ENCODE results near the gene HOXD1.

HOXD1 gene

DNA sequence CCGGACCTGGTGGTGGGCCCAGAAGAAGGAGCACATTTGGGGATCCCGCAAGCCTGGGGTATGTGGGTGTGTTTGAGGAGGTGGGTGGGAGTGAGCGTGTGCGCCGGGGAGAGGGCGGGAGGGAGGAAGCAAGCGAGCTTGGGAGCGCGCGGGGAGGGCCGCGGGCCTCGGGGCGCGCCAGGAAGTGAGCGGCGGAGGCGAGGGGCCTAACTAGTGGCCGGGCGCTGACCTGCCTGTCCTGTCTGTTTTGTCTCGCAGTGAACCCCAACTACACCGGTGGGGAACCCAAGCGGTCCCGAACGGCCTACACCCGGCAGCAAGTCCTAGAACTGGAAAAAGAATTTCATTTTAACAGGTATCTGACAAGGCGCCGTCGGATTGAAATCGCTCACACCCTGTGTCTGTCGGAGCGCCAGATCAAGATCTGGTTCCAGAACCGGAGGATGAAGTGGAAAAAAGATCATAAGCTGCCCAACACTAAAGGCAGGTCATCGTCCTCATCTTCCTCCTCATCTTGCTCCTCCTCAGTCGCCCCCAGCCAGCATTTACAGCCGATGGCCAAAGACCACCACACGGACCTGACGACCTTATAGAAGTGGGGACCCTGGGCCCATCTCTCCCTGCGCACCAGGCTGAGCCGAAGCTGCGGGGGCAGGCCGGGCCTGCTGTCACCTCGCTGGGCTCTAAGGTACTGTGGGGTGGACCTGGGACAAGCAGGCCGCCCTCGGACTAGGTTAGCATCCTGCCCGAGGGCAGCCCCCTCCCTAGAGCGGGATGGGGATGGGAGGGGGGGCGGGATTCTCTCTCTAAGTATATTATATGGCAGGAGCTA is 35.9 kb upstream of the HOXD1 start:
- no peak for DNase-seq (ENCODE audit: low read depth in 2 of 2)

GRCh38 chr2:176154576-176155252 is 33.8 kb upstream of the HOXD1 start:
- DNase-seq (ENCODE audit: low read depth in 2 of 2), result no peak

GRCh38 chr2:176155356-176156044 is 33.0 kb upstream of the HOXD1 start:
- no peak for DNase-seq (ENCODE audit: low read depth in 2 of 2)

GRCh38 chr2:176156301-176156806 is 32.1 kb upstream of the HOXD1 start:
- no peak for DNase-seq (ENCODE audit: low read depth in 2 of 2)

- no peak for DNase-seq (ENCODE audit: low read depth in 2 of 2)
Measured at GRCh38 chr2:176156807-176157498, 31.5 kb upstream of the HOXD1 start, which contains the start of gene HOXD3. Gene HOXD3 (plus strand): TSS chr2:176157307. CDS start chr2:176169115, 11,808 bp downstream.

DNA sequence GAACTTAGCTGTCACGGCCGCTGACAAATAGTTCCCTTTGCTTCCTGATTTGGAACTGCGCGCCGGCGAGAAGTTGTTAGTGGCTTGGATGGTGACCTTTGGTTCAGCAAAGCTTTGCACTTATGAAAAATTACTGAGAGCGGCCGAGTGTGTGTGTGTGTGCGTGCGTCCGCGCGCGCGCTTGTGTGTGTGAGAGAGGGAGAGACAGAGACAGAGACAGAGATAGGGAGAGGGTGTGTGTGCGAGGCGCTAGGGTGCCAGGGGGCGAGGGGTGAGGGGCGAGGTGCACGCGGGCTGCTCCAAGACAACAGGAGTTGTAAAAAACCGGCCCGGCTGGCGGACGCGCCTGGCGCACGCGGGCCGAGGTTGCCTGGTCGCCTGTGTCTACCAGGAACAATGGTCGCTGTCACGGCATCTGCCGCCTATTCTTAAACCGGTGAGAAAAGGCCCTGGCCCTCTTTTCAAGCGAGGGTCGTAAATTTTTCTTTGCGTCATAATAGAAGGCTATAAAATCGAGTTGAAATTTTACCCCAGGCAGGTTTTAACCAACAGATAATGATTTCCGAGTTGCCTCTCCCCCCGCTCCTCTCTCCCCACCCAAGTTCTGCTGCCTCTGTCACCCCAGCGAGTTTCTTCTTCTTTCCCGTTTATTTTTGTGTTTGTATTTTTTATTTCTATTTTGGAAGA is 30.8 kb upstream of the HOXD1 start:
- no peak for DNase-seq (ENCODE audit: low read depth in 2 of 2)

DNA sequence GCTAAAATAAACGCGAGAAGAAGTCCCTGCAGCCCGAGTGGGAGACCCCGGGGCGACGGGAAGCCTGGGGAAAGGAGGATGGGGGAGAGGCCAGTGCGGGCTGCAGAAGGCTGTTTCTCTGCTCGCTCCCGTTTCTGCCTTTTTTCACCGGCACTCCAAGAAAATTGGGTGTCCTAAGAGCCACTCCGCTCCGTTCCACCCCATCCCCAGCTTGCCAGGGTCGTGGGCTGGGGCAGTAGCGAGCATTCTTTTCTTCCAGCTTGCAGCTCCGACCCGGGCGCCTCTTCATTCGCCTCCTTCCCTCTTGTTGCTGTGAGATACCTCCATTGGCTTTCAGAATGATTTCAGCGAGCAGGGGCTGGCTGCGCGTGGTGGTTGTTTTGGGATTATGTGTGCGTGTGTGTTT is 30.3 kb upstream of the HOXD1 start:
- no peak for DNase-seq (ENCODE audit: low read depth in 2 of 2)

DNA sequence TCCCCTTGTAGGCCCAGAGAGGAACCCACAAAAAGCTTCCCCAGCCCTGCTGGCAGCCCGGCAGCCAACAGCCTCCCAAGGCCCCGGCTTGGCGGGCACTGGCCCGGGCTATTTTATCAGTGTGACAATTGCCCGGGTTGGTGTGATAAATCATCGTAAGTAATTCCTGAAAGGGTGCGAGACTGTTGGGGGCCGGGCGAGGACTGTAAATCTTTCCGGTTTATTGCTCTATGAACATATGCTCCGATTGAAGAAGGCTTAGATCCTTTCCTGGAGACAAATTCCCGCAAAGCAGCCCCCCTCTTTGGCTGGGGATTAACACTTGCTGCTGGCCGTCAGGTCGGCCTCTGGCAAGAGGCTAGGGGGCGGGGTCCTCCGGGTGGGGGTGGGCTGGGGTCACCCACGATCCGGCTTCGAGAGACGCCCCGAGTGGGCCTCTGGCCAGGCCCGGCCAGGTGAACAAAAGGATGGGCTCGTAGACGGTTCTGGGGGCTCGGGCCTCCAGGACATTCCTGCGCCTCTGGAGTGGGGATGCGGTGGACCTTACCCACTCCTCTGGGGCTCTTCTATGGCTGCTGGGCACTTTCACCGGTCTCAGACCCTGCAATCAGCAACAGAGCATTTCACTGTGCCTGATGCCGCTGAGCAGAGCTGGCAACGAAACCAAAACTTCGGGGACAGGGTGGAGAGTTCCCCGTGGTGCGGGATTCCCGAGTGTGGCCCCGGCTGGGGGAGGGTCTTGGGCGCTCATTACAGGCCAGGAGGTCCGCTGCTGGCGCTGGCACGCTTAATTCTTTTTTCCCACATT is 29.4 kb upstream of the HOXD1 start:
- DNase-seq (ENCODE audit: low read depth in 2 of 2), result no peak

DNA sequence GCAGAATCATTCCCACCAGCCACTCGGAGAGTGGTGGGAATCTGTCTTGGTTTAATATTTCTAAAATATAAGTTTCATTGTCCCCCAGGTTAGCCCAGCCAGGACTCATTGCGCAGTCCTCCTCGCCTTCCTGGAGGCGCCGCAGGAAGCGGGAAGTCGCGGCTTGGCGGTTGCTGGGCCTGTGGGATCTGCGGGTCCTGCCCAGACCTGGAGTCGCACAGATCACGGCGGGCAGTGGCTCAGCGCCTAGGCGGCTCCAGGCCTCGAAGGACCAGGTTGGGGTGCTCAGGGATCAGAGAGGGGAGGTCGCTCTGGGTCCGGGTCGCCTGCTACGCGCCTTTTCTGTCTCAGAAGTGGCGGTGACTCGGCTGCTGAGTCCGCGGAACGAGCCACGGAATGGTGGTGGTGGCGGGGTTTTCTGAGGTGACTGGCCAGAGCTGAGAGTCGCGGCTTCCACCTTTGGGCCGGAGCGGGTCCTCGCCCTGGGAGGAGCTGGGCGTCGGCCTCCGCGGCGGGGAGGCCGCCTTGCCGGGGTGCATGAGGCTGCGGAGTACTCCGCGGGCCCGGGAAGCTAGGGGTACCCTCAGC is 28.7 kb upstream of the HOXD1 start:
- DNase-seq (ENCODE audit: low read depth in 2 of 2), result no peak

GRCh38 chr2:176160251-176160985 is 28.1 kb upstream of the HOXD1 start:
- DNase-seq (ENCODE audit: low read depth in 2 of 2), result no peak

GRCh38 chr2:176160986-176161824 is 27.3 kb upstream of the HOXD1 start:
- no peak for DNase-seq (ENCODE audit: low read depth in 2 of 2)

DNA sequence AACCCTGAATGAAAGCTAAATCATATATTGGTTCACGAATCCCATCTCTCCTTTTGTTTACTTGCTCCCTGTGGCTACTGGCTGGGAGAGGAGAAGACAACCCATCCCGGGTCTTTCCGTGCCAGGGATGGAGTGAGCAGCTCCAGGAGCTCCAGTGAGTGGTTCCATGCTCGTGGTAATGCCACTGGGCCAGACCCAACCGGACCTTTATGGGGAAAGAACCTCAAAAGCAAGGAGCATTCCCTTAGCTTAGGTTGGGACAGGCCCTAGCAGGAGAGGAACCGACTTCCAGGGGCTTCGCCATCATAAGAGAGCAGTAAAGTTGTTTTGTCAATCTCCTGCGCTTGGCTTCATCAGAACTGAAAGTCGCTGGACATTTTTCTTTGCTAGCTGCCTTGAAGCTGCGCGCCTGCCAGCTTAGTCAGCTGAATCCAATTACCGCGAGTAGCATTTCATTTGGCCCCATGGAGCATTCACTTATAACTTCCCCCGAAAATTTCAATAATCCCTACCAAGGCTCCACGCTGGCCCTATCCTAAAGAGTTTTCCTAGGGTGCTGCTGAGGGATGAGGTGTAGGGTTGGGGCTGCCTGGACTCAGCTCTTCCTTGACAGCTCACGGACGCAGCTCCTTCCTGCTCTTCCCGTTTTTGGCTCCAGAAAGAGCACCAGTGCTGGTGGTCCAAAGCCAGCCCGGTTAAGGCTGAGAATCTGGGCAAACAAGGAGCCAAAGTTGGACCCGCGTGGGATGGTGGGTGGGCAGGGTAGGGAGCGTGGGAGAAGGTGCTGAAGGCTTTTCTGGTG is 26.4 kb upstream of the HOXD1 start:
- no peak for DNase-seq (ENCODE audit: low read depth in 2 of 2)

DNA sequence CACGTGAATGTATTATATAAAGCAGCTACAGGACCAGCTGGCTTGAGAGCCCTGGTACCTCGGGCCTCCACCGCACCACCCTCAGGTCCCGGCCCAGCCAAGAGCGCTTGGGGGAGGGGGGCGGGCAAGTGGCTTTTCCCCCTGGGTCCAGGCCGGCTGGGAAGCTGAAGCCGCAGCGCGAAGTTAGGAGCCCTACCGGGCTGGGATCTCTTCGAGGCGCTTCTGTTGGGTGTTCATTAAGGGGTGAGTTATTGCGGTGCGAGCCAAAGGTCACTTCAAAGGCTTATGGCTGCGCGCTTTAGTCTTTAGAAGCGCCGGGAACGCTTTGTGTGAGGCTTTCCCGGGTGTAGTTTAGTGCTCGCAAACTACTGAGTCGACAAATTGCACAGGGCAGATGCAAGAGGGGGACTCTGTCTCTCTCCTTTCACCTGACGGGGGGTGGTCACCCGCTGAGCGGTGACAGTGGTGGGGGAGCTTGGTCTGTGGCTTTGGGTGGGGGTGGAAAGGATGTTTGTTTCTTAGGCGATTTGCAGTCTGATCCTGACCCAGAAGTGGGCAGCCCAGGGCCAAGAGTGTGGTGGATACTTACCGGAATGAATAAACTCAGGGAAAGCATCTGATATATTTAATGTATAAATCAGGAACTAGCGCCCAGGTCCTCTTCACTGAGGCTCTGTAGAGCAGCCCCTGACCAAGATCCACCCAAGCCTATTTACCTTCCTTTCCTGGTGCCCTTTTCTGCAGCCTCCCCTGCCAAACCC is 25.4 kb upstream of the HOXD1 start:
- no peak for DNase-seq (ENCODE audit: low read depth in 2 of 2)

- no peak for DNase-seq (ENCODE audit: low read depth in 2 of 2)
Measured at GRCh38 chr2:176163672-176164056, 24.8 kb upstream of the HOXD1 start.

DNA sequence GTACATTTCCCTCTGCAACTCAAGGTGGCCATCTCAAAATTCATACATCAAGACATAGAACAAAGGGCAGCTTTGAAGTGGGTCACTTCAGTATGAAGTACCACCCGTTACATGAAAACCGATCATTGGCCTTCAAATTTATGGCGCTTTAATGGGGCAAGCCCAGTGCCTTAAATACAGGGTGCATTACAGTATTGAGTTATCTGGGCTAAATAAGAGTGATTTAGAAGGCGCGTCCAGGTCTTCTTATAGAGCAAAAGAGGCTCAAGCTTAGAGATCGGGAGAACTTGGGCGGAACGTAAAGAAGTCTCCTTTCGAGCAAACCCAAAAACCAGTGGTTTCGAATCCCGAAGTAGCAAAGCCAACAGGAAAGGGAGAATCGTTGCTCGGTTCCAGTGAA is 24.3 kb upstream of the HOXD1 start:
- no peak for DNase-seq (ENCODE audit: low read depth in 2 of 2)

DNA sequence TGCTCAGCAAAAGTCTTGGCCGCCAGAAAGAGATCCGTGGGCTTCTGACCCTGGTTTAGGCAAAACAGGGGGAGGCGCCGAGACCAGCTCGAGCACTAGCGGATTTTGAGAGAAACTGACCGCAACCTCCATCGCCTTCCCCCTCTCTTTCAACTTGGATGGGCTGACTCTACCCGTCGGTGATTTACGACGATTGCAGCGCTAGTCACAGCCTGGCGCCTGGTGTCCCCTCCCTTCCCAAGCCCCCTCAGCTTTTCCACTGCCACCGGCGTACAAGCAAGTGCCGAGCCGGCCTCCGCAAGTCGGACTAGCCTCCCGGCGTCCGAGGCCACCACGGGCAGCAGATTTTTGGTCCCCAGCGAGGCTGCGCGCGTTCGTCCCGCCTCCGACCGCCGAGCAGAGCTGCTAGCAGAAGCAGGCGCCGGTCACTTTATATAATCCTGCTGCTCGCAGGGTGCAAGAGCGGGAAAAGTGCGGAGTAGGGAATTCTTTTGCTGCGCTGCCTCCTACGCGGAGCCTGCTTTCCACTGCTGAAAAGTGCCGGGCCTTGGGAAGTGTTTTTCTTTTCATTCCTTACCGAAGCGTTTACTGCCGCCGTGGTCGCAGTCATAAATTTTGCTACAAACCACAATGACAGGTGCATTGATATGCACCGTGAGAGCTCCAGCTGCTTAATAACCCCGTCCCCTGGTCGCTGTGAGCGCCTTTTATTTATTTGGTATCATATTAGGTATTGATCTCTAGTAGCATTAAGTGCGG is 23.7 kb upstream of the HOXD1 start:
- no peak for DNase-seq (ENCODE audit: low read depth in 2 of 2)

Data from stimulated activated CD4-positive, alpha-beta T cell treated with anti-CD3 and anti-CD28 coated beads, Interleukin-4, amount 100 ng/mL, for 48 hours (primary cell).